Liver (tissue), 3 donors: Measurements from ENCODE around the gene ETDA.
"Not testable (repeated sequence)": the region's sequence is repeated elsewhere in the genome, so short reads cannot be mapped to it uniquely, and the experiment has no call there.

ENCODE experiments used
- EGR1 ChIP-seq, 2 donors: IDR thresholded peaks; 2 replicates each; pipeline ENCODE4 v1.6.1; 2016 to 2018; ENCODE audit warnings: antibody characterized with exemption in 2 of 2, low read depth in 2 of 2
- GABPA ChIP-seq, 2 donors: IDR thresholded peaks in 1 of 2; conservative IDR thresholded peaks in 1 of 2; 2 replicates each; pipeline ENCODE4 v1.6.1; 2016; ENCODE audit warnings: antibody characterized with exemption in 2 of 2, mild to moderate bottlenecking in 1 of 2, moderate library complexity in 1 of 2
- HNF4G ChIP-seq: IDR thresholded peaks from 2 replicates; pipeline ENCODE4 v1.6.1; 2016; ENCODE audit warnings: antibody characterized with exemption
- JUND ChIP-seq, 2 donors: IDR thresholded peaks; 2 replicates each; pipeline ENCODE4 v1.6.1; 2016; ENCODE audit warnings: antibody characterized with exemption in 2 of 2
- RAD21 ChIP-seq, 2 donors: IDR thresholded peaks; 2 replicates each; pipeline ENCODE4 v1.6.1; 2016; ENCODE audit warnings: antibody characterized with exemption in 2 of 2, mild to moderate bottlenecking in 2 of 2
- RXRA ChIP-seq, 2 donors: IDR thresholded peaks; 2 replicates each; pipeline ENCODE4 v1.6.1; 2017 to 2018; ENCODE audit warnings: antibody characterized with exemption in 2 of 2, mild to moderate bottlenecking in 1 of 2
- SP1 ChIP-seq: IDR thresholded peaks from 2 replicates; pipeline ENCODE4 v1.6.1; 2018; ENCODE audit warnings: antibody characterized with exemption, mild to moderate bottlenecking
- TAF1 ChIP-seq: conservative IDR thresholded peaks from 2 replicates; pipeline ENCODE4 v1.6.1; 2016; ENCODE audit warnings: antibody characterized with exemption, mild to moderate bottlenecking
- YY1 ChIP-seq: IDR thresholded peaks from 2 replicates; pipeline ENCODE4 v1.6.1; 2016; ENCODE audit warnings: antibody characterized with exemption, mild to moderate bottlenecking
- TF ChIP-seq, protein P1 (sequence below): fragments of 150-350 bp; IDR thresholded peaks from 2 replicates; pipeline ENCODE4 v1.5.1; 2017; ENCODE audit warnings: improper control_type of control experiment, low read depth, low read length; ENCODE audit not compliant: missing input control
- TF ChIP-seq, protein P2 (sequence below): IDR thresholded peaks from 2 replicates; pipeline ENCODE4 v1.6.1; 2016; ENCODE audit warnings: antibody characterized with exemption, mild to moderate bottlenecking
- TF ChIP-seq, protein P3 (sequence below): IDR thresholded peaks from 2 replicates; pipeline ENCODE4 v1.6.1; 2016; ENCODE audit warnings: antibody characterized with exemption
- TF ChIP-seq, protein P4 (sequence below): IDR thresholded peaks from 2 replicates; pipeline ENCODE4 v1.6.1; 2016; ENCODE audit warnings: antibody characterized with exemption
- donor health status: healthy.
- donor health status: healthy.

DNA sequence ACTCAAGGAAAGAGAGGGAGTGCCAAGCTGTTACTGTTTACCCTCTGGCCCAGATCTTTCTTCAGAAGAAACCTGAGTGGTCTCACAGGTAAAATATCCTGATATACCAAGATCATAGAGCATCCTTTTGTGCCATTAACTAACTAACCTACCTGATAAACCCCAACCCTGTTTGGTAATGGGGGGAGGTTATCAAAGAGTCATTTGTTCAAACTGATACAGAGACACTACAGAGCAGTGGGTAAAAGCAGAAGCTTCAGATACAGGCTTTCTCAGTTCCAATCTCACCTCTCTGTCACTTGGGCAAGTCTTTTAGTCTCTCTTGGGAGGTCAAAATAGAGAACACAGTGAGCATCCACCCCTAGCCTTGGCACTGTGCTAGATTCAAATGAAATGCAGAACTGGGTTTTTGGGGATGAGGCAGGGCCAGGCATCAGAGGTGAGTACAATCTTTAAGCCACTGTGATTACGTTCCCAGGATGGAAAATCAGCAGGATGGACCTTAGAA lies at the start of gene ETDA:
- TF ChIP-seq SP1; TAF1; RAD21 (IDR thresholded peaks at IDR 0.05); YY1; HNF4G; JUND (IDR thresholded peaks at IDR 0.05); RXRA (IDR thresholded peaks at IDR 0.05); GABPA (IDR thresholded peaks at IDR 0.05 in 1 of 2, conservative IDR thresholded peaks at IDR 0.05 in 1 of 2); EGR1 (IDR thresholded peaks at IDR 0.05; ENCODE audit: low read depth in 2 of 2): not testable (repeated sequence)
- TF ChIP-seq, protein P1, sequence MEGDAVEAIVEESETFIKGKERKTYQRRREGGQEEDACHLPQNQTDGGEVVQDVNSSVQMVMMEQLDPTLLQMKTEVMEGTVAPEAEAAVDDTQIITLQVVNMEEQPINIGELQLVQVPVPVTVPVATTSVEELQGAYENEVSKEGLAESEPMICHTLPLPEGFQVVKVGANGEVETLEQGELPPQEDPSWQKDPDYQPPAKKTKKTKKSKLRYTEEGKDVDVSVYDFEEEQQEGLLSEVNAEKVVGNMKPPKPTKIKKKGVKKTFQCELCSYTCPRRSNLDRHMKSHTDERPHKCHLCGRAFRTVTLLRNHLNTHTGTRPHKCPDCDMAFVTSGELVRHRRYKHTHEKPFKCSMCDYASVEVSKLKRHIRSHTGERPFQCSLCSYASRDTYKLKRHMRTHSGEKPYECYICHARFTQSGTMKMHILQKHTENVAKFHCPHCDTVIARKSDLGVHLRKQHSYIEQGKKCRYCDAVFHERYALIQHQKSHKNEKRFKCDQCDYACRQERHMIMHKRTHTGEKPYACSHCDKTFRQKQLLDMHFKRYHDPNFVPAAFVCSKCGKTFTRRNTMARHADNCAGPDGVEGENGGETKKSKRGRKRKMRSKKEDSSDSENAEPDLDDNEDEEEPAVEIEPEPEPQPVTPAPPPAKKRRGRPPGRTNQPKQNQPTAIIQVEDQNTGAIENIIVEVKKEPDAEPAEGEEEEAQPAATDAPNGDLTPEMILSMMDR, result not testable (repeated sequence)
- TF ChIP-seq, protein P2, sequence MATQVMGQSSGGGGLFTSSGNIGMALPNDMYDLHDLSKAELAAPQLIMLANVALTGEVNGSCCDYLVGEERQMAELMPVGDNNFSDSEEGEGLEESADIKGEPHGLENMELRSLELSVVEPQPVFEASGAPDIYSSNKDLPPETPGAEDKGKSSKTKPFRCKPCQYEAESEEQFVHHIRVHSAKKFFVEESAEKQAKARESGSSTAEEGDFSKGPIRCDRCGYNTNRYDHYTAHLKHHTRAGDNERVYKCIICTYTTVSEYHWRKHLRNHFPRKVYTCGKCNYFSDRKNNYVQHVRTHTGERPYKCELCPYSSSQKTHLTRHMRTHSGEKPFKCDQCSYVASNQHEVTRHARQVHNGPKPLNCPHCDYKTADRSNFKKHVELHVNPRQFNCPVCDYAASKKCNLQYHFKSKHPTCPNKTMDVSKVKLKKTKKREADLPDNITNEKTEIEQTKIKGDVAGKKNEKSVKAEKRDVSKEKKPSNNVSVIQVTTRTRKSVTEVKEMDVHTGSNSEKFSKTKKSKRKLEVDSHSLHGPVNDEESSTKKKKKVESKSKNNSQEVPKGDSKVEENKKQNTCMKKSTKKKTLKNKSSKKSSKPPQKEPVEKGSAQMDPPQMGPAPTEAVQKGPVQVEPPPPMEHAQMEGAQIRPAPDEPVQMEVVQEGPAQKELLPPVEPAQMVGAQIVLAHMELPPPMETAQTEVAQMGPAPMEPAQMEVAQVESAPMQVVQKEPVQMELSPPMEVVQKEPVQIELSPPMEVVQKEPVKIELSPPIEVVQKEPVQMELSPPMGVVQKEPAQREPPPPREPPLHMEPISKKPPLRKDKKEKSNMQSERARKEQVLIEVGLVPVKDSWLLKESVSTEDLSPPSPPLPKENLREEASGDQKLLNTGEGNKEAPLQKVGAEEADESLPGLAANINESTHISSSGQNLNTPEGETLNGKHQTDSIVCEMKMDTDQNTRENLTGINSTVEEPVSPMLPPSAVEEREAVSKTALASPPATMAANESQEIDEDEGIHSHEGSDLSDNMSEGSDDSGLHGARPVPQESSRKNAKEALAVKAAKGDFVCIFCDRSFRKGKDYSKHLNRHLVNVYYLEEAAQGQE, result not testable (repeated sequence)
- TF ChIP-seq, protein P3, sequence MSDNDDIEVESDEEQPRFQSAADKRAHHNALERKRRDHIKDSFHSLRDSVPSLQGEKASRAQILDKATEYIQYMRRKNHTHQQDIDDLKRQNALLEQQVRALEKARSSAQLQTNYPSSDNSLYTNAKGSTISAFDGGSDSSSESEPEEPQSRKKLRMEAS, result not testable (repeated sequence)
- TF ChIP-seq, protein P4, sequence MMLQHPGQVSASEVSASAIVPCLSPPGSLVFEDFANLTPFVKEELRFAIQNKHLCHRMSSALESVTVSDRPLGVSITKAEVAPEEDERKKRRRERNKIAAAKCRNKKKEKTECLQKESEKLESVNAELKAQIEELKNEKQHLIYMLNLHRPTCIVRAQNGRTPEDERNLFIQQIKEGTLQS, result not testable (repeated sequence)
